Astrocyte (in vitro differentiated cells and primary cell): ENCODE measurements around the gene C1orf21. TPM values are rescaled to one million over a fixed set of nuclear protein-coding genes. Genes with fewer than 3 reads are reported as not detected.
A peak's percentile ranks its signal among the peaks of the same experiment; 100 is the strongest.

Source experiments
- DNase-seq: peaks from one replicate; pipeline ENCODE4 v3.0.0-alpha.2; 2010; ENCODE audit warnings: low read depth
- FAIRE-seq: peaks from 2 replicates; lab custom pipeline; 2011; peaks lifted over from hg19 to GRCh38; lab: Jason Lieb, UNC
- H2AFZ ChIP-seq: 2 replicates; pipeline ENCODE4 v1.6.0; 2012; ENCODE audit warnings: low read depth, low read length, inconsistent platforms
- H3K27ac ChIP-seq: 2 replicates; pipeline ENCODE4 v1.5.1; 2011; ENCODE audit warnings: low read depth, low read length, inconsistent platforms
- H3K27me3 ChIP-seq: 2 replicates; pipeline ENCODE4 v1.6.0; 2011; ENCODE audit warnings: low read length, inconsistent platforms; ENCODE audit not compliant: insufficient read depth
- H3K36me3 ChIP-seq: 2 replicates; pipeline ENCODE4 v1.5.1; 2011; ENCODE audit warnings: low read length, inconsistent platforms; ENCODE audit not compliant: insufficient read depth
- H3K4me1 ChIP-seq: 2 replicates; pipeline ENCODE4 v1.5.1; 2011; ENCODE audit warnings: low read length, inconsistent platforms; ENCODE audit not compliant: insufficient read depth
- H3K4me2 ChIP-seq: 2 replicates; pipeline ENCODE4 v1.6.0; 2012; ENCODE audit warnings: low read length, inconsistent platforms
- H3K4me3 ChIP-seq: 2 replicates; pipeline ENCODE4 v1.5.1; 2011; ENCODE audit warnings: low read depth, mild to moderate bottlenecking, low read length, inconsistent platforms; ENCODE audit not compliant: insufficient read depth
- H3K79me2 ChIP-seq: 2 replicates; pipeline ENCODE4 v1.6.0; 2012; ENCODE audit warnings: mild to moderate bottlenecking, low read length, inconsistent platforms; ENCODE audit not compliant: insufficient read depth
- H3K9ac ChIP-seq: 2 replicates; pipeline ENCODE4 v1.6.0; 2012; ENCODE audit warnings: mild to moderate bottlenecking, low read length, inconsistent platforms
- H3K9me3 ChIP-seq: 2 replicates; pipeline ENCODE4 v1.5.1; 2012; ENCODE audit warnings: low read depth, mild to moderate bottlenecking, low read length, inconsistent platforms; ENCODE audit not compliant: insufficient read depth
- H4K20me1 ChIP-seq: 2 replicates; pipeline ENCODE4 v1.6.0; 2012; ENCODE audit warnings: low read length, inconsistent platforms; ENCODE audit not compliant: insufficient read depth
- H3K27ac Mint-ChIP-seq: one replicate; pipeline ENCODE4 v1.8.0; 2021; ENCODE audit warnings: mild to moderate bottlenecking, mixed read lengths; ENCODE audit not compliant: unreplicated experiment
- H3K27me3 Mint-ChIP-seq: one replicate; pipeline ENCODE4 v1.8.0; 2021; ENCODE audit warnings: low read depth, mixed read lengths; ENCODE audit not compliant: unreplicated experiment
- H3K36me3 Mint-ChIP-seq: one replicate; pipeline ENCODE4 v1.8.0; 2021; ENCODE audit warnings: low read depth, mixed read lengths; ENCODE audit not compliant: unreplicated experiment
- H3K4me1 Mint-ChIP-seq: one replicate; pipeline ENCODE4 v1.8.0; 2021; ENCODE audit warnings: low read depth, mixed read lengths; ENCODE audit not compliant: unreplicated experiment
- H3K4me3 Mint-ChIP-seq: one replicate; pipeline ENCODE4 v1.8.0; 2021; ENCODE audit warnings: mild to moderate bottlenecking, moderate library complexity, mixed read lengths; ENCODE audit not compliant: unreplicated experiment
- H3K9me3 Mint-ChIP-seq: one replicate; pipeline ENCODE4 v1.8.0; 2021; ENCODE audit warnings: mild to moderate bottlenecking, mixed read lengths; ENCODE audit not compliant: unreplicated experiment
- CTCF ChIP-seq: IDR thresholded peaks from 2 replicates; pipeline ENCODE4 v1.5.1; 2011; ENCODE audit warnings: low read depth, mild to moderate bottlenecking, inconsistent platforms, low read length, moderate library complexity; ENCODE audit not compliant: insufficient read depth
- EZH2 ChIP-seq: IDR thresholded peaks from 2 replicates; pipeline ENCODE4 v1.6.1; 2012; ENCODE audit warnings: mild to moderate bottlenecking, low read length, inconsistent platforms; ENCODE audit not compliant: insufficient read depth
- total RNA-seq: library from RNA; stranded (reverse); gene quantifications from 2 replicates; pipeline ENCODE4 v1.2.1, GENCODE V29; 2021

C1orf21 gene
- total RNA-seq, 1 donor from 2014 or later = 15.1 TPM

GRCh38 chr1:184562806-184563205 lies 176.0 kb downstream of the C1orf21 start:
- Histone ChIP-seq H3K9me3 (no peaks in the 10 kb centered on the region), H3K4me3 (no peak overlapping the region), H3K9ac (no peak overlapping the region), H3K27me3 (no peaks in the 10 kb centered on the region), H4K20me1 (no peaks in the 10 kb centered on the region), H3K4me1 (peaks cover 3% of the 10 kb centered on the region), H3K79me2 (no peaks in the 10 kb centered on the region), H3K27ac (no peak overlapping the region), H3K4me2 (no peak overlapping the region), H2AFZ (no peak overlapping the region), H3K36me3 (no peaks in the 10 kb centered on the region)
- Mint-ChIP-seq H3K4me1 (peaks cover 25% of the 10 kb centered on the region), H3K9me3 (no peaks in the 10 kb centered on the region), H3K27ac (no peak overlapping the region), H3K4me3 (no peak overlapping the region), H3K36me3 (peaks cover 1% of the 10 kb centered on the region), H3K27me3 (no peaks in the 10 kb centered on the region)
- no peak for TF ChIP-seq EZH2
- FAIRE-seq = peak; percentile 39
- DNase-seq = no peak

DNA sequence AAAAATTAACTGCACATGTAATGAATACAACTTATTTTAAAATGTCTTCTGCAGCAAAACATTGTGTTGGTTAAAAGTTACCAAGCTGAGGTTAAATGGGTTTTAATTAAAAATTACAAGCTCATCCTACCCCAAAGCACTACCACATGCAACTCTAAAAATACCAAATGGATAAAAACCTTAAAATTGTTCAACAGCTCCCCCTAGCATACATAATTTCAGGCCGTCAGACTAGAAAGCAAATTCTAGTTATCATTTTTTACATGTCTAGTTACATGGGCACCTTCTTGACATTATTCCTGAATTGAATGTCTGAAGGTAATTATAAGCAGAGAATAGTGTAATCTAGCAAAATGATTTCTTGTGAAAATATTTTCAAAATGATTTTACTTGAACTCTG lies 176.5 kb downstream of the C1orf21 start:
- Histone ChIP-seq H3K79me2 (no peaks in the 10 kb centered on the region), H3K27me3 (no peaks in the 10 kb centered on the region), H3K4me2 (no peak overlapping the region), H4K20me1 (no peaks in the 10 kb centered on the region), H3K4me3 (no peak overlapping the region), H3K4me1 (peaks cover 3% of the 10 kb centered on the region), H3K36me3 (no peaks in the 10 kb centered on the region), H2AFZ (no peak overlapping the region), H3K27ac (no peak overlapping the region), H3K9ac (no peak overlapping the region), H3K9me3 (no peaks in the 10 kb centered on the region)
- Mint-ChIP-seq H3K36me3 (peaks cover 1% of the 10 kb centered on the region), H3K4me1 (peaks cover 29% of the 10 kb centered on the region), H3K4me3 (no peak overlapping the region), H3K9me3 (no peaks in the 10 kb centered on the region), H3K27me3 (no peaks in the 10 kb centered on the region), H3K27ac (no peak overlapping the region)
- FAIRE-seq (no peak), DNase-seq (no peak)
- TF ChIP-seq EZH2 = no peak
- TF ChIP-seq CTCF = peak; percentile 48

DNA sequence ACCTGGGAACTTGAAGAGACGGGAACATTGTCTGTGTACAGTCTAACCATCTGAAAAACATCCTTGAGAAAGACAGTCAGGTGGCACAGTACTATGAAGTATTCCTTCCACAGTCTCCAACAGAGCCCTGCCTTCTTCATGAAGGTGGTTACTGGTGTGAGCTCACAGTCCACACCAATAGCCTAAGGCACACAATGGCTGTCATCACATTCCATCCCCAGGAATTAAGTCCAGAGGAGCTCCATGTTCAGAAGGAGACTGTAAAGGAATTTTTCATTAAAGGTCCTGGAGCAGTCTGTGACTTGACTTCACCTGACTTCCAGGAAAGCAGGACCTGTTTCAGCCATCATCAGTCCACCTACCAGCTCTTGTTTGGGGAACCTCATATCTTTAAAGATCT lies 180.2 kb downstream of the C1orf21 start:
- H3K9me3 ChIP-seq = no peaks in the 10 kb centered on the region
- DNase-seq (no peak), FAIRE-seq (no peak)
- no peak for TF ChIP-seq CTCF
- TF ChIP-seq EZH2 = no peak
- H4K20me1 ChIP-seq = no peaks in the 10 kb centered on the region
- no peaks in the 10 kb centered on the region for H3K79me2 ChIP-seq
- H3K4me3 ChIP-seq = no peak overlapping the region
- H3K27me3 ChIP-seq = no peaks in the 10 kb centered on the region
- peaks cover 27% of the 10 kb centered on the region for H3K4me1 Mint-ChIP-seq
- H3K4me2 ChIP-seq = no peak overlapping the region
- no peak overlapping the region for H3K27ac ChIP-seq
- no peak overlapping the region for H3K4me3 Mint-ChIP-seq
- H3K4me1 ChIP-seq = peaks cover 3% of the 10 kb centered on the region
- no peaks in the 10 kb centered on the region for H3K27me3 Mint-ChIP-seq
- H3K27ac Mint-ChIP-seq = peak overlapping the region; percentile 30
- no peaks in the 10 kb centered on the region for H3K36me3 Mint-ChIP-seq
- no peaks in the 10 kb centered on the region for H3K36me3 ChIP-seq
- H3K9me3 Mint-ChIP-seq = no peaks in the 10 kb centered on the region
- H2AFZ ChIP-seq = no peak overlapping the region
- no peak overlapping the region for H3K9ac ChIP-seq
